CD14-positive monocyte (primary cell): ENCODE results near the gene PPP2R2D. TPM values are rescaled to one million over a fixed set of nuclear protein-coding genes. Genes with fewer than 3 reads are reported as not detected.

Experiments used
- DNase-seq, 3 donors: peaks; one replicate each; pipeline ENCODE4 v3.0.0-alpha.2; 2011 to 2022
- H2AFZ ChIP-seq: 2 replicates; pipeline ENCODE4 v1.6.0; 2012; ENCODE audit warnings: mild to moderate bottlenecking, low read depth, low read length, inconsistent platforms; ENCODE audit not compliant: insufficient read depth, poor library complexity, severe bottlenecking
- H3K27ac ChIP-seq, 2 donors: 1 replicate in 1 of 2; 2 replicates in 1 of 2; pipeline ENCODE4 v1.5.1; 2012 to 2013; ENCODE audit warnings: low read length in 2 of 2, control low read depth in 1 of 2, inconsistent platforms in 1 of 2, low read depth in 1 of 2, mild to moderate bottlenecking in 1 of 2
- H3K27me3 ChIP-seq, 2 donors: one replicate each; pipeline versions ENCODE4 v1.6.0 to v1.6.1; 2011 to 2013; ENCODE audit warnings: low read length in 2 of 2; ENCODE audit not compliant: control insufficient read depth in 2 of 2, insufficient read depth in 2 of 2
- H3K36me3 ChIP-seq, 2 donors: replicated peaks in 1 of 2; 1 replicate in 1 of 2; 2 replicates in 1 of 2; pipeline versions ENCODE4 v1.5.1 to v1.6.1; 2012 to 2013; ENCODE audit warnings: low read length in 2 of 2, control low read depth in 1 of 2, inconsistent platforms in 1 of 2, mild to moderate bottlenecking in 1 of 2; ENCODE audit not compliant: insufficient read depth in 2 of 2, control insufficient read depth in 1 of 2
- H3K4me1 ChIP-seq, 2 donors: 1 replicate in 1 of 2; 2 replicates in 1 of 2; pipeline versions ENCODE4 v1.5.1 to v1.6.1; 2012 to 2013; ENCODE audit warnings: low read length in 2 of 2, control low read depth in 1 of 2, inconsistent platforms in 1 of 2, mild to moderate bottlenecking in 1 of 2, moderate library complexity in 1 of 2; ENCODE audit not compliant: insufficient read depth in 2 of 2, control insufficient read depth in 1 of 2
- H3K4me2 ChIP-seq: replicated peaks from 2 replicates; pipeline ENCODE3; 2012; ENCODE audit warnings: low read length, moderate library complexity, mild to moderate bottlenecking; ENCODE audit not compliant: poor library complexity, severe bottlenecking; ENCODE audit errors: extremely low read depth
- H3K4me3 ChIP-seq, 3 experiments: fragments of 200-600 bp in 1 of 3; sonication (generic) in 1 of 3; replicated peaks in 1 of 3; 1 replicate in 2 of 3; 2 replicates in 1 of 3; pipeline ENCODE4 v1.5.1; 2011 to 2013; ENCODE audit warnings: low read length in 3 of 3, mild to moderate bottlenecking in 3 of 3, control low read depth in 2 of 3, low read depth in 2 of 3, inconsistent platforms in 1 of 3, moderate library complexity in 1 of 3
- H3K79me2 ChIP-seq: 2 replicates; pipeline ENCODE4 v1.6.0; 2012; ENCODE audit warnings: mild to moderate bottlenecking, control low read depth, inconsistent platforms, low read length, moderate library complexity; ENCODE audit not compliant: insufficient read depth
- H3K9ac ChIP-seq: 2 replicates; pipeline ENCODE4 v1.6.0; 2017; ENCODE audit warnings: low read length, mild to moderate bottlenecking; ENCODE audit not compliant: insufficient read depth, poor library complexity, severe bottlenecking
- H3K9me3 ChIP-seq, 2 donors: replicated peaks in 1 of 2; 1 replicate in 1 of 2; 2 replicates in 1 of 2; pipeline versions ENCODE4 v1.5.1 to v1.6.1; 2012 to 2013; ENCODE audit warnings: low read length in 2 of 2, control low read depth in 1 of 2; ENCODE audit not compliant: control insufficient read depth in 1 of 2, insufficient read depth in 1 of 2
- H4K20me1 ChIP-seq: 2 replicates; pipeline ENCODE4 v1.6.0; 2012; ENCODE audit warnings: mild to moderate bottlenecking, low read length, control low read depth, moderate library complexity; ENCODE audit not compliant: insufficient read depth
- H3K27ac Mint-ChIP-seq, 7 donors: one replicate each; pipeline ENCODE4 v1.8.0; 2020; ENCODE audit warnings: mild to moderate bottlenecking in 7 of 7, mixed read lengths in 7 of 7, moderate library complexity in 6 of 7, inconsistent platforms in 2 of 7
- H3K27me3 Mint-ChIP-seq, 3 donors: one replicate each; pipeline ENCODE4 v1.8.0; 2021 to 2022; ENCODE audit warnings: low read depth in 3 of 3, mild to moderate bottlenecking in 3 of 3, mixed read lengths in 3 of 3, moderate library complexity in 3 of 3, inconsistent platforms in 1 of 3
- H3K36me3 Mint-ChIP-seq, 2 donors: one replicate each; pipeline ENCODE4 v1.8.0; 2020; ENCODE audit warnings: mixed read lengths in 2 of 2, inconsistent platforms in 1 of 2, mild to moderate bottlenecking in 1 of 2
- H3K4me1 Mint-ChIP-seq: one replicate; pipeline ENCODE4 v1.8.0; 2020; ENCODE audit warnings: mild to moderate bottlenecking, mixed read lengths
- H3K4me3 Mint-ChIP-seq, 2 donors: one replicate each; pipeline ENCODE4 v1.8.0; 2020; ENCODE audit warnings: mild to moderate bottlenecking in 2 of 2, mixed read lengths in 2 of 2, moderate library complexity in 1 of 2
- H3K9me3 Mint-ChIP-seq, 7 donors: one replicate each; pipeline ENCODE4 v1.8.0; 2020 to 2022; ENCODE audit warnings: mixed read lengths in 7 of 7, mild to moderate bottlenecking in 6 of 7, moderate library complexity in 6 of 7, inconsistent platforms in 2 of 7
- WGBS: methylation state at CpG from one replicate; pipeline ENCODE4 v1.1.5; 2013; ENCODE audit warnings: missing lambda C conversion rate; ENCODE audit not compliant: insufficient coverage; 5-methylcytosine and 5-hydroxymethylcytosine counted together
- intact Hi-C, 2 donors: fragments of 100-400 bp; cut with micrococcal nuclease; formaldehyde crosslinking; loops; one replicate each; pipeline versions ENCODE4 v1.15.0 to v1.15.1; 2023
- polyA plus RNA-seq, 3 donors: library from polyadenylated mRNA; depleted of rRNA in 1 of 3; unstranded in 2 of 3; stranded (reverse) in 1 of 3; fragments of 300-500 nt in 2 of 3; fragments of >200 nt in 1 of 3; fragmentation: Illumina TruSeq in 2 of 3; gene quantifications; 1 replicate in 2 of 3; 2 replicates in 1 of 3; pipeline ENCODE4 v1.2.3, GENCODE V29; 2012 to 2021
- TF ChIP-seq, protein P1 (sequence below): fragments of 200-600 bp; IDR thresholded peaks from one replicate; pipeline ENCODE4 v1.8.0; 2022; ENCODE audit warnings: antibody characterized with exemption, mild to moderate bottlenecking

The PPP2R2D gene
- polyA plus RNA-seq, 3 donors, result 12.8 to 23.5 (median 12.9) TPM

DNA sequence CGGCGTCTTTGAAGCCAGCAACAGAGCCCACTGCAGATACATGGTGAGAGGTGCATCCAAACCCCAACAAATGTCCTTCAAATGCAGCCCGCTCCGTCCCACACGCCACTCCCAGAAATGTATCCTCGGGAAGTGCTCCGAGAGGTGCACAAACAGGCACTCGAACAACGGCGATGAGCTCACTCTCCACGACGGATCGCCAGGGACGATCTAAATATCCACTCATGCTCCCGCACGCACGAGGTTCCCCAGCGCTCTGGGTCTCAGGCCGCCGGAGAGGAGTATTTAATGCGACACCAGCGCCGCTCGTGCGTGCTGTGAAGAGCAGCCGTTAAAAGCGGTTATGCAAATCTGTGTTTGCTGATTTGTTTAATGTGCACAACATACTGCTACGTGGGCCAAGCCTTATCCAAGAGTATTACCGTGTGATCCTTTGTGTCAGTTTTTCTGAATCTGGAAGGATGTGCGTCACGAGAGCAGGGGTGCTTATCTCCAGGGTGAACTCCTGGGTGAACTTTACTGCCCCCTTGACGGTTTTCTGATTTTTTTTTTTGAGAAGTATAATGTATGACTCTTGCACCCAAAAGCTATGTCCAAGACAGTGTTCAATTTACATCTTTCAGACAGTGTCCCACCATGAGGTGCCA is 48.5 kb upstream of the PPP2R2D start:
- intact Hi-C loops, result no loop called here
- Mint-ChIP-seq H3K27ac (peak overlapping the region in 2 of 7 donors; percentile 32 to 81), H3K4me3 (no peak overlapping the region), H3K27me3 (peaks cover 0 to 7% (median 2%) of the 10 kb centered on the region in 3 donors), H3K4me1 (no peaks in the 10 kb centered on the region), H3K9me3 (peaks cover 0 to 6% (median 3%) of the 10 kb centered on the region in 7 donors), H3K36me3 (no peaks in the 10 kb centered on the region)
- Histone ChIP-seq H3K27ac (no peak overlapping the region), H3K79me2 (no peaks in the 10 kb centered on the region), H4K20me1 (no peaks in the 10 kb centered on the region), H3K4me3 (no peak overlapping the region), H3K4me2 (no peak overlapping the region), H2AFZ (no peak overlapping the region), H3K9ac (no peak overlapping the region), H3K4me1 (no peaks in the 10 kb centered on the region), H3K36me3 (no peaks in the 10 kb centered on the region), H3K27me3 (no peaks in the 10 kb centered on the region), H3K9me3 (no peaks in the 10 kb centered on the region)
- no peak for DNase-seq
- TF ChIP-seq, protein P1, sequence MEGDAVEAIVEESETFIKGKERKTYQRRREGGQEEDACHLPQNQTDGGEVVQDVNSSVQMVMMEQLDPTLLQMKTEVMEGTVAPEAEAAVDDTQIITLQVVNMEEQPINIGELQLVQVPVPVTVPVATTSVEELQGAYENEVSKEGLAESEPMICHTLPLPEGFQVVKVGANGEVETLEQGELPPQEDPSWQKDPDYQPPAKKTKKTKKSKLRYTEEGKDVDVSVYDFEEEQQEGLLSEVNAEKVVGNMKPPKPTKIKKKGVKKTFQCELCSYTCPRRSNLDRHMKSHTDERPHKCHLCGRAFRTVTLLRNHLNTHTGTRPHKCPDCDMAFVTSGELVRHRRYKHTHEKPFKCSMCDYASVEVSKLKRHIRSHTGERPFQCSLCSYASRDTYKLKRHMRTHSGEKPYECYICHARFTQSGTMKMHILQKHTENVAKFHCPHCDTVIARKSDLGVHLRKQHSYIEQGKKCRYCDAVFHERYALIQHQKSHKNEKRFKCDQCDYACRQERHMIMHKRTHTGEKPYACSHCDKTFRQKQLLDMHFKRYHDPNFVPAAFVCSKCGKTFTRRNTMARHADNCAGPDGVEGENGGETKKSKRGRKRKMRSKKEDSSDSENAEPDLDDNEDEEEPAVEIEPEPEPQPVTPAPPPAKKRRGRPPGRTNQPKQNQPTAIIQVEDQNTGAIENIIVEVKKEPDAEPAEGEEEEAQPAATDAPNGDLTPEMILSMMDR, result no peak
- WGBS, result 96% methylated on average over 29 of the region's 32 CpGs

DNA sequence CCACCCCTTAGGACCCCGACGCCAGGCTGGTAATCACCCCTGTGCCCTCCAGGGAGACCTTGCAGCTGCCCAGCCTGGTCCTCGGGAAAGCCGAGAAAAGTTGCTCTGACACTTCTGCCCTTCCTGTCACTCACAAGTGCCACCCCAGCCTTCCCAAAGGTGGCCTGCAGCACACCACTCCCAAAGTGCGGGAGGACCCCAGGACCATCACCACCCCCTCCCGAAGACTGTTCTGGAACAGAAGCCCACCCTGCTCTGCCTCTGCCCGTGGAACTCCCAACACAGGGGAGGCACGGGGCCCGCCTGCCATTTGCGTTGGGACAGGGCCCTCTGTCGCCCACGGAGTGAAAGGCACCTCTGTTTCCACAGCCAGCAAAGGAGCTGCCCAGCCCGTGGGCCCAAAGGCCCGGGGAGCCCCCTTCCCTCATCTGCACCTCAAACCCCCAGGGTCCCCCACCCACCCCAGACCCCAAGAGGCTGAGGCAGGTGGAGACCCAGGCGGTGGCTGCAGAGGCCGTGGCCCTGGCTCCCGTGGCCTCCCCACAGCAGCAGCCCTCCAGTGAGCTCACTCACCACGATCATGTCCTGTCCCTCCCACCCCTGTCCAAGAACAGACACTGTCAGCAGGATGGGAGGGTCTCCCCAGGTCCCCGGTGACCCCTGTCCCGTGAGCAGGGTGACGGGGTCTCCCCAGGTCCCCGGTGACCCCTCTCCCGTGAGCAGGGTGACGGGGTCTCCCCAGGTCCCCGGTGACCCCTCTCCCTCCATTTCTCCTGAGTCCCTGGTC is 47.8 kb upstream of the PPP2R2D start:
- H3K27ac ChIP-seq, result no peak overlapping the region
- no peaks in the 10 kb centered on the region for H3K79me2 ChIP-seq
- Mint-ChIP-seq H3K9me3 (peaks cover 0 to 6% (median 3%) of the 10 kb centered on the region in 7 donors), H3K4me3 (no peak overlapping the region), H3K36me3 (no peaks in the 10 kb centered on the region), H3K4me1 (no peaks in the 10 kb centered on the region), H3K27me3 (peaks cover 0 to 7% (median 2%) of the 10 kb centered on the region in 3 donors), H3K27ac (peak overlapping the region in 1 of 7 donors; percentile 32)
- intact Hi-C loops, result no loop called here
- H2AFZ ChIP-seq, result no peak overlapping the region
- 92% methylated on average over 18 of the region's 25 CpGs for WGBS
- DNase-seq, result no peak
- H3K9ac ChIP-seq, result no peak overlapping the region
- no peak overlapping the region for H3K4me3 ChIP-seq
- TF ChIP-seq, protein P1, result no peak
- no peaks in the 10 kb centered on the region for H3K27me3 ChIP-seq
- no peaks in the 10 kb centered on the region for H3K9me3 ChIP-seq
- H3K4me2 ChIP-seq, result no peak overlapping the region
- no peaks in the 10 kb centered on the region for H3K4me1 ChIP-seq
- no peaks in the 10 kb centered on the region for H3K36me3 ChIP-seq
- no peaks in the 10 kb centered on the region for H4K20me1 ChIP-seq
